ENCODE results near the gene OSBPL5.

The OSBPL5 gene

GRCh38 chr11:3101921-3102640 is 63.0 kb downstream of the OSBPL5 start:
- Histone ChIP-seq H2BK12ac (ENCODE audit: low read length in 2 of 2) (no peak overlapping the region), H2AFZ (ENCODE audit: low read depth, low read length) (no peak overlapping the region), H3K4me2 (ENCODE audit: low read length, poor library complexity, severe bottlenecking) (no peak overlapping the region), H2BK120ac (ENCODE audit: low read depth, low read length) (no peak overlapping the region), H3K27me3 (ENCODE audit: control insufficient read depth in 1 of 2, insufficient read depth in 1 of 2, low read length in 2 of 2) (no peaks in the 10 kb centered on the region), H3K14ac (ENCODE audit: low read length in 2 of 2) (no peak overlapping the region), H3K27ac (ENCODE audit: low read length, poor library complexity, severe bottlenecking) (no peak overlapping the region), H2AK5ac (ENCODE audit: low read length, severe bottlenecking) (no peak overlapping the region), H3K4me3 (ENCODE audit: insufficient read depth in 1 of 2, low read depth in 1 of 2, low read length in 2 of 2) (no peak overlapping the region), H3K79me1 (replicated peaks; ENCODE audit: low read length, poor library complexity, severe bottlenecking) (no peaks in the 10 kb centered on the region), H3K9ac (ENCODE audit: low read length) (no peak overlapping the region), H3K23ac (ENCODE audit: low read length in 2 of 2) (no peak overlapping the region), H4K91ac (ENCODE audit: low read length) (no peak overlapping the region), H2BK15ac (ENCODE audit: low read depth, poor library complexity, severe bottlenecking) (peak overlapping the region; percentile 30), H3K9me3 (ENCODE audit: control insufficient read depth, low read length) (no peaks in the 10 kb centered on the region), H4K8ac (ENCODE audit: low read length) (no peak overlapping the region), H3K18ac (ENCODE audit: low read depth in 1 of 2, low read length in 2 of 2) (no peak overlapping the region), H2BK5ac (ENCODE audit: low read depth, low read length, poor library complexity, severe bottlenecking) (no peak overlapping the region), H3K36me3 (ENCODE audit: control insufficient read depth in 1 of 2, insufficient read depth in 2 of 2, low read depth in 1 of 2, low read length in 2 of 2) (peaks cover 38 to 62% of the 10 kb centered on the region in 2 experiments), H3K4ac (ENCODE audit: low read depth in 1 of 2, low read length in 2 of 2) (peak overlapping the region in 1 of 2 experiments; percentile 6), H3K4me1 (ENCODE audit: control insufficient read depth, insufficient read depth, low read depth, low read length) (peaks cover 12% of the 10 kb centered on the region)
- WGBS, result 86% methylated on average over 20 of the region's 20 CpGs
- no peak for DNase-seq

DNA sequence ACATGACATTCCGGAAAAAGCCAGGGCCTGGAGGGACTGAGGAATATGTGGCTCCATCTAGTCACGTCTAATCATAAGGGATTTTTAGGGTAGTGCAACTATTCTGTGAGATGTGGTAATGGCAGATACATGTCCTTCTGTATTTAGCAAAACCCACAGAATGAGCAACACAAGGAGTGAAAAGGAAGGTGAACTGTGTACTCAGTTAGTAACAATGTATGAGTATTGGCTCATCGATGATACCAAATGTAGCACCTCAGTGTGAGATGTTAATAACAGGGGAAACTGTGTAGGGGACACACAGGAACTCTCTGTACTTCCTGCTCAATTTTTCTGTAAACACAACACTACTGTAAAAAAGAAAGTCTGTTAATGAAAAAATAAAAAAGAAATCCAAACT is 65.9 kb downstream of the OSBPL5 start:
- WGBS, result 97% methylated on average over 3 of the region's 3 CpGs
- no peaks in the 10 kb centered on the region for H3K79me1 ChIP-seq (replicated peaks; ENCODE audit: low read length, poor library complexity, severe bottlenecking)
- H3K4me3 ChIP-seq (ENCODE audit: insufficient read depth in 1 of 2, low read depth in 1 of 2, low read length in 2 of 2), result no peak overlapping the region
- no peaks in the 10 kb centered on the region for H3K9me3 ChIP-seq (ENCODE audit: control insufficient read depth, low read length)
- H3K14ac ChIP-seq (ENCODE audit: low read length in 2 of 2), result no peak overlapping the region
- no peak overlapping the region for H2BK15ac ChIP-seq (ENCODE audit: low read depth, poor library complexity, severe bottlenecking)
- H3K9ac ChIP-seq (ENCODE audit: low read length), result no peak overlapping the region
- H2AK5ac ChIP-seq (ENCODE audit: low read length, severe bottlenecking), result no peak overlapping the region
- no peak overlapping the region for H3K23ac ChIP-seq (ENCODE audit: low read length in 2 of 2)
- H2AFZ ChIP-seq (ENCODE audit: low read depth, low read length), result no peak overlapping the region
- no peak overlapping the region for H4K8ac ChIP-seq (ENCODE audit: low read length)
- no peak overlapping the region for H2BK5ac ChIP-seq (ENCODE audit: low read depth, low read length, poor library complexity, severe bottlenecking)
- no peaks in the 10 kb centered on the region for H3K27me3 ChIP-seq (ENCODE audit: control insufficient read depth in 1 of 2, insufficient read depth in 1 of 2, low read length in 2 of 2)
- no peak overlapping the region for H3K4ac ChIP-seq (ENCODE audit: low read depth in 1 of 2, low read length in 2 of 2)
- no peak overlapping the region for H3K18ac ChIP-seq (ENCODE audit: low read depth in 1 of 2, low read length in 2 of 2)
- H2BK12ac ChIP-seq (ENCODE audit: low read length in 2 of 2), result no peak overlapping the region
- H3K27ac ChIP-seq (ENCODE audit: low read length, poor library complexity, severe bottlenecking), result no peak overlapping the region
- peaks cover 37 to 40% of the 10 kb centered on the region in 2 experiments for H3K36me3 ChIP-seq (ENCODE audit: control insufficient read depth in 1 of 2, insufficient read depth in 2 of 2, low read depth in 1 of 2, low read length in 2 of 2)
- DNase-seq, result no peak
- H3K4me1 ChIP-seq (ENCODE audit: control insufficient read depth, insufficient read depth, low read depth, low read length), result peaks cover 17% of the 10 kb centered on the region
- H3K4me2 ChIP-seq (ENCODE audit: low read length, poor library complexity, severe bottlenecking), result no peak overlapping the region
- H2BK120ac ChIP-seq (ENCODE audit: low read depth, low read length), result no peak overlapping the region
- no peak overlapping the region for H4K91ac ChIP-seq (ENCODE audit: low read length)

GRCh38 chr11:3096909-3097530 is 68.1 kb downstream of the OSBPL5 start:
- peaks cover 43 to 48% of the 10 kb centered on the region in 2 experiments for H3K36me3 ChIP-seq (ENCODE audit: control insufficient read depth in 1 of 2, insufficient read depth in 2 of 2, low read depth in 1 of 2, low read length in 2 of 2)
- H2BK12ac ChIP-seq (ENCODE audit: low read length in 2 of 2), result no peak overlapping the region
- no peak overlapping the region for H4K91ac ChIP-seq (ENCODE audit: low read length)

GRCh38 chr11:3095712-3096361 is 69.3 kb downstream of the OSBPL5 start:
- 15% methylated on average over 15 of the region's 15 CpGs for WGBS
- H3K36me3 ChIP-seq (ENCODE audit: control insufficient read depth in 1 of 2, insufficient read depth in 2 of 2, low read depth in 1 of 2, low read length in 2 of 2), result peaks cover 41 to 43% of the 10 kb centered on the region in 2 experiments
- H3K4me2 ChIP-seq (ENCODE audit: low read length, poor library complexity, severe bottlenecking), result peak overlapping the region; percentile 5
- no peak overlapping the region for H2BK120ac ChIP-seq (ENCODE audit: low read depth, low read length)
- H3K23ac ChIP-seq (ENCODE audit: low read length in 2 of 2), result no peak overlapping the region
- no peak overlapping the region for H2BK5ac ChIP-seq (ENCODE audit: low read depth, low read length, poor library complexity, severe bottlenecking)
- no peak overlapping the region for H3K14ac ChIP-seq (ENCODE audit: low read length in 2 of 2)
- no peak overlapping the region for H3K4me3 ChIP-seq (ENCODE audit: insufficient read depth in 1 of 2, low read depth in 1 of 2, low read length in 2 of 2)
- no peaks in the 10 kb centered on the region for H3K9me3 ChIP-seq (ENCODE audit: control insufficient read depth, low read length)
- H3K18ac ChIP-seq (ENCODE audit: low read depth in 1 of 2, low read length in 2 of 2), result peak overlapping the region in 1 of 2 experiments; percentile 38
- H3K4me1 ChIP-seq (ENCODE audit: control insufficient read depth, insufficient read depth, low read depth, low read length), result peaks cover 25% of the 10 kb centered on the region
- H2BK12ac ChIP-seq (ENCODE audit: low read length in 2 of 2), result no peak overlapping the region
- no peak overlapping the region for H2BK15ac ChIP-seq (ENCODE audit: low read depth, poor library complexity, severe bottlenecking)
- H3K27ac ChIP-seq (ENCODE audit: low read length, poor library complexity, severe bottlenecking), result peak overlapping the region; percentile 12
- peak overlapping the region; percentile 37 for H3K9ac ChIP-seq (ENCODE audit: low read length)
- H2AFZ ChIP-seq (ENCODE audit: low read depth, low read length), result no peak overlapping the region
- H4K91ac ChIP-seq (ENCODE audit: low read length), result no peak overlapping the region
- H3K4ac ChIP-seq (ENCODE audit: low read depth in 1 of 2, low read length in 2 of 2), result no peak overlapping the region
- no peaks in the 10 kb centered on the region for H3K27me3 ChIP-seq (ENCODE audit: control insufficient read depth in 1 of 2, insufficient read depth in 1 of 2, low read length in 2 of 2)
- H4K8ac ChIP-seq (ENCODE audit: low read length), result peak overlapping the region; percentile 66
- DNase-seq, result peak; percentile 99
- H2AK5ac ChIP-seq (ENCODE audit: low read length, severe bottlenecking), result no peak overlapping the region
- H3K79me1 ChIP-seq (replicated peaks; ENCODE audit: low read length, poor library complexity, severe bottlenecking), result no peaks in the 10 kb centered on the region

More at GRCh38 chr11:3096909-3097530, 68.1 kb downstream of the OSBPL5 start:
- Histone ChIP-seq H2BK120ac (ENCODE audit: low read depth, low read length) (no peak overlapping the region), H4K8ac (ENCODE audit: low read length) (no peak overlapping the region), H3K4ac (ENCODE audit: low read depth in 1 of 2, low read length in 2 of 2) (no peak overlapping the region), H2AFZ (ENCODE audit: low read depth, low read length) (no peak overlapping the region), H3K14ac (ENCODE audit: low read length in 2 of 2) (no peak overlapping the region), H3K79me1 (replicated peaks; ENCODE audit: low read length, poor library complexity, severe bottlenecking) (no peaks in the 10 kb centered on the region), H3K4me1 (ENCODE audit: control insufficient read depth, insufficient read depth, low read depth, low read length) (peaks cover 23% of the 10 kb centered on the region), H3K9me3 (ENCODE audit: control insufficient read depth, low read length) (no peaks in the 10 kb centered on the region), H3K27me3 (ENCODE audit: control insufficient read depth in 1 of 2, insufficient read depth in 1 of 2, low read length in 2 of 2) (no peaks in the 10 kb centered on the region), H3K23ac (ENCODE audit: low read length in 2 of 2) (no peak overlapping the region), H2BK15ac (ENCODE audit: low read depth, poor library complexity, severe bottlenecking) (no peak overlapping the region), H2AK5ac (ENCODE audit: low read length, severe bottlenecking) (no peak overlapping the region), H2BK5ac (ENCODE audit: low read depth, low read length, poor library complexity, severe bottlenecking) (no peak overlapping the region), H3K4me3 (ENCODE audit: insufficient read depth in 1 of 2, low read depth in 1 of 2, low read length in 2 of 2) (no peak overlapping the region), H3K27ac (ENCODE audit: low read length, poor library complexity, severe bottlenecking) (no peak overlapping the region), H3K4me2 (ENCODE audit: low read length, poor library complexity, severe bottlenecking) (no peak overlapping the region), H3K9ac (ENCODE audit: low read length) (no peak overlapping the region), H3K18ac (ENCODE audit: low read depth in 1 of 2, low read length in 2 of 2) (no peak overlapping the region)
- WGBS, result 89% methylated on average over 6 of the region's 10 CpGs
- DNase-seq, result no peak

All from mesenchymal stem cell (in vitro differentiated cells and primary cell).